HG03378 (cell line): ENCODE results near the gene KAT7.

Experiments used
- ATAC-seq: cut with Tn5 transposase; IDR thresholded peaks from one replicate; pipeline ENCODE4 v1.9.1; 2021; ENCODE audit warnings: mild to moderate bottlenecking, moderate library complexity; ENCODE audit not compliant: unreplicated experiment

Gene KAT7

DNA sequence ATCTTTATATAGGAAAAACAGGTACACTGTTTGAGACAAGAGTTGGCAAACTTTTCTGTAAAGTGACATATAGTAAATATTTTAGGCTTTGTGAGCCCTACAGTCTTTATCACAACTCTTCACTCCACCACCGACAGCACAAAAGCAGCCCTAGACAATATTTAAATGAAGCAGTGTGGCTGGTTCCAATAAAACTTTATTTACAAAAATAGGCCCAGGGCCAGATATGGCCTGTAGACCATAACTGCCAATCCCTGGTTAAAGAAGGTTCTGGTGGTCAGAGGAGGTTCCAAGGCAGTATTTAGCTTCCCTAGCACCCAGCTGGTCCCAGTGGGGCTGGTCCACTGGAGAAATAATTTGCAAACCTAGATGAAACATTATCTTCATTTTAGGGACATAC, 28.2 kb upstream of the KAT7 start:
- no peak for ATAC-seq

DNA sequence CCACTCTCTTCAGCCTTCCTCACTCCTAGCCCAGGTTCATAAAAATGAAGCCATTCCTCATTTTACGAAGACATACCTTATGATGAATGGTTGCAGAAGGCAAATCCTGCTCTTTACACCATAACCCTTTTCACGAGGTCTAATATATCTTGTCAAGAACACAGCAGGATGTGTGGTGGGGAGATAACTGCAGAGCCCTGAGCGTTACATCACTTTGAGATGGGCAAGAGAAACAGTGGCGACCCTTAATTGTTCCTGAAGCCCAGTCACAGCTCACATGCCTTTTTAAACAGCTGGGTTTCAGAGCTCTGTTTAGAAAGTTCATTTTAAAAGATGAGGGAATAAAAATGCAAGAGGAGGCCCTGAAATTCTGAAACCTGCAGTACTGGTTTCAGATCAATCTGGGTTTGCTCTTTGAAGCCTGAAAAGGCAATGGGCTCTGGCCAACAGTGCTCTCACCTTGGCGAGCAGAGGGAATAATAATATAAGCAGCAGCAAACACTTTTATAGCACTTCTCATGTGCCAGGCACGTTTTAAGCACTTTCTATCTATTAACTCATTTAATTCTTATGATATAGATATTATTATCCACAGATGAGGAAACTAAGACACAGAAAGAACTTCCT, 27.4 kb upstream of the KAT7 start:
- no peak for ATAC-seq

DNA sequence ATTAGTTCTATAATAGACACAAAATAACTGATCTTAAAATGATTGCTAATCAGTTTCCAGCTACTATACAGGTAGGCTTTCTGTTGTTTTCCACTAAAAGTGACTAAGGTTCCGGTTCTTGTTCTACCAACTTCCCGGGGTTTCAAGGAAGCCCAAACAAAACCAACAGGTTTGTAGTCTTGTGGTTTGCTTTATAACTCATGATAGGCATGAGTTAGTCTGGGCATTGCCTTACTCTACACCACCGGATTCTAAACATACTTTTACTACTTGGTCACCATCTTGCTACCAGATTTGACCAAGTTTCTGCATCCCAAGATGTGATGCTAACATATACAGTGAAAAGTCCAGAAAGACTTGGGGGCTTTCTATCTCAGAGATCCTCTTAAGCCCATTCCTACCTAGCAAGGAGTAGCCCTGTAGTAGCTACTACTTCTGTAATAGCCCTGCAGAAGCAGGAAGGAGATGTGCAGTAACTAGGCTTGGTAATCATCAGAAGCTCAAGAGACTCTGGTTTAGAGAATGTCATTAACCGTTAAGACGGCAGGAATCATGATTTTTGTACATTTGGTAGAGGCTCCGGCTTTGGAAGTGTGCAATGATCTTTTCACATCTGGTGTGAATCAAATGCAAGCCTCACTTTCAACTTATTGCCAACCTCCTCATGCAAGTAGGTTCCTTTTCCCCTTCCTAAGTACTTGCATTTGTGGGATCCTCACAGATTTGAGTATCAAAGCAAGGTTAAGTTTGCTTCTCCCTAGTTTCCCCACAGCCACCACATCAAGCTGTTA, 26.1 kb upstream of the KAT7 start:
- ATAC-seq = no peak

DNA sequence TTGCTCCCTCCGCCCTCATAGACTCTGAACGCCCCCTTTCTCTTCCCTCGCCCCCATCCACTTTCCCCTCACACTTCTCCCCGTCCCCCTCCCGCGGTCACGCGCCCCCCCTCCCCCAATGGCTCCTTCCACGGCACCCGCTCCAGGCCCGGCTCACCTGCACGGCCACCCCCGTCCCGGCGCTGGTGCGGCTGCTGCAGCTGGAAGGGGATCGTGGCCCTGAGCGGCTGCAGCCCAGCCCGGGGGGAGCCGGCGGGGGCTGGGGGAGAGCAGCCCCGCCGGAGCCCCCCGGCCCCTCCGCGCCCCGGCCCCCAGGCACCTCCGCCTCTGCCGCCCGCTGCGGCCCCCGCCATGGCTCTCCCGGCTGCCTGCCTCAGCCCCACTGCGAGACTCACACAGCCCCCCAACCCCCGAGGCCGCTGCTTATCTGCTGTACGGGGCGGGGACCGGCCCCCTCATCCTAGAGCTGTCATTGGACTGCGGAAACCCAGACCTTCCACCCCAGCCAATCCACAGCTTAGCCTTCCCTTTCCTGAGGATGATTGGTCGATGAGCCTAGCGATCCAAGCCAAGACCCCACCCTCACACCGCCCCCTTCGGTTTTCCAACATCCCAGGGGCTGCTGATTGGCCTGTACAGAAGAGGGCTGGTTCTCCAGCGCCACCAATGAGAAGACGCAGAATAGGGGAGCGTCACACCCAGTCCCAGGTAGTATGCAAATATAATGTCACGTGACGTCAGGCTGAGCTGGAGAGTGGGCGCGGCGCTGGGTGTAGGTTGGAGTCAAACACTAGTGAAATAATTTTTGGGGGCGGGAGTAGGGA, 24.5 kb upstream of the KAT7 start, which contains the start of gene FAM117A:
FAM117A (minus strand) TSS at position 397 of the 824 bp plus-strand sequence; CDS start at position 353, 44 bp downstream.
- peak; percentile 93 for ATAC-seq

DNA sequence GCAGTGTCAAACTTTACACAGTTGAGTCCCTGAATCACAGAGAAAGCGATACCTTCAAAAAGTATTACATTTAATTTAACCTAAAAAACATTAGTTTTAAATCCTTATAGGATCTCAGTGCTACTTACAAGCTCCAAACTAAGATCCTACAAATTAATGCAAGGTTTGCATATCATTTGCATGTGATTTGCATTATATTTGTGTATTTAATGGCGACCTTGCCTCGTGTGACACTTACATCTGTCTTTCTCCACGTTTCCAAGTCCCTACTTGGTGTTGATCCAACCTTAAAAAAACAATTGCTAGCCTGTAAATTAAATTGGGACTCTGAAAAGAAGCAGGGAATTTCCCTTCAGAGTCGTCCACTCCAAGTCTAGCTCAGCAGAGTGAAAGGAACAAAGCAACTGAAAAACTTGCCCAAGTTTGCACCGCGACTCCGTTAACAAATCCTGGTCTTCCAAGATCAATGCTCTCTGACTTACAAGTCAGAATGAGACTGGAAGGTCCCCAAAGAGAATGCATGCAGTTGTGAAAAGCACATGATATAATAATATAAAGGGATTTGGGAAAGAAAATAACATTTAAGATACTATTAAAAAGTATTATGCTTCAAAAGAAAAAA, 23.8 kb upstream of the KAT7 start:
- ATAC-seq = no peak

DNA sequence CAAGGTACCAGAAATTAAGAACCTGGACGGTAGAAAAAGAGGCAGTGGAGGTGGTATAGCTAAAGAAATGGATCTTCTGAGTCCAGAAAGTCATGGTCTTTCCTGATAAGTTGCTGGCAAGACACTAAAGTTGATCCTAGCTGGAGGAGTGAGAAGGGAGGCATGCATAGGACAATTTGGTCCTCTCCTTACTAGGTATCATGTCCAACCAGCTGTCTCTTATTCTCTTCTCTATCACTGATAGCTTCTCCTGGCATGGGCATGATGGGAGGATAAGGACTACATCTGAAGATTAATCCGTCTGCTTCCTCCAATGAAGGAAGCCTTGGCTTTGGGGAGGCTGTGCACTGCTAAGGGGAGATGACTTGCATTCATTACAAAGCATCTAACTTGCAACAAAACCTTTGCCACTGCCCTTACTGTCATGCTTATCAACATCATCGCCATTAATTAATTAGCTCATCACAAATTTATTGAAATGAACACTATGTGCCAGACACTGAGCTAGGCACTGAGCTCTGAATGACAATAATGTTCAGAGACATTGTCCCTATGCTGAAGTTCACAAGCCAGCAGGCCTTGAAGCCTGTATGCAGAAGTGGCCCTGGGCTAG, 21.5 kb upstream of the KAT7 start:
- no peak for ATAC-seq

DNA sequence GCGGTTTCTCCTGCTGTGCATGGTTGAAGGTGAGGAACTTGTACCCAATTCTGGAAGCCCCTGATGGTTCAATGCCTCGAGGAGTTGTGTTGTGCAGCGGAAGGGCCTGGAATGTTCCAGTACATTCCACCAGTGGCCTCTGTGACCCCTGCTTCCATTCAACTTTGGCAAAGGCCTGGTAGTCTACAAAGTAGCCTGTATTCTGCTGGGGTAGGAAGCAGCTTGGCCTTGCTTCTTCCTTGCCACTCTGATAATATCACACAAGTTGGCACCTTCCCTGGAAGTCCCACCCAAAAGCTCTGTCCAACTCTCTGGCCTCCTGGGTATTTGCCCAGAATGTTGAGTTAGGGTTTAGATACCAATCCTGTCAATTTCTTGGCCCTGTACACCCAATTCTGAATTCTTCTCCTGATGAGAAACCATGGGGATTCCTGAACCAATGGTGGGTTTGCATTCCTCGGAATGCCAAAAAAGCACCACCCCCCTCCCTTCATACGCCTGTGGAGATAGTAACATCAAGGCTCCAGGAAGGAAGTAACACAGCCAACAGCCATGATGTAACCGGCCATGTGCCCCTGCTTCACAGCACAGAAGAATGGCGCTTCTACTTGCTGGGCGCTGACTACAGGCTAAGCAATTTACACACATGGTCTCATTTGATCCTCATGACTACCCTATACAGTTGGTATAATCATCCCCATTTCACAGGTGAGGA, 12.8 kb upstream of the KAT7 start:
- ATAC-seq = no peak

DNA sequence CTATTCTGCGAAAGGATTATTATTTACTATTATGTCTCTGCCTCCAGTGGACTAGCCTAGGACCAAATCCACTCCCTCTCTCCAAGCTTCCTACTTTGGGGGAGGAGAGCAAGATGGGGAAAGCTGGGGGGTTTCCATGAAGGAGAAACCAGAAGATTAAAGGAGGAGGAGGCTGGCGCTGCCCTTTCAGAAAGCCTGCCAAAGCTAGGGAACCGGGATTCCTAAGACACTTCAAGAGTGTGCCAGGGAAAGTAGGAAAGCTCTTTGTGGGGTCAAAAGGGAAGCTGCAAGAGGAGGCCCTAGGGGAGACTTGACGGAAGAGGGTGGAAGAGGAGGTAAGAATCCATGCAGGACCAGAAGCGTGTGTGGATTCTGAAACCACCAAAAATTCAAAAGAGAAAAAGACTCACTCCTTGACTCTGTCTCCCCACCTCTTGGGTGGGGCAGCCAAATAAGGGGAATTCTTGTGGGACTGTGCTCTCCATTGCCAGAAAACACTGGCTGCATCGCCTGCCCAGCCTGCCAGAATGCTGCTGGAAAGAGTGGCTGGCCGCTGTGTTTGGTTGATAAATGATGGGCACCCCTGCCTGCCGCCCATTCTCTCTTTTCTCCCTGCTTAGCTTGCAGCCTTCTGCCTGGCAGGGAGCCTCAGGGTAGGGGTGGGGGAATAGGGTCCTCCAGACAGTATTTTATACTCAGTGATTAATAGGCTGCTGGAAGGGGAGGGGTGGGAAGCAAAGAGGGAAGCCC, 11.8 kb upstream of the KAT7 start:
- ATAC-seq = no peak

DNA sequence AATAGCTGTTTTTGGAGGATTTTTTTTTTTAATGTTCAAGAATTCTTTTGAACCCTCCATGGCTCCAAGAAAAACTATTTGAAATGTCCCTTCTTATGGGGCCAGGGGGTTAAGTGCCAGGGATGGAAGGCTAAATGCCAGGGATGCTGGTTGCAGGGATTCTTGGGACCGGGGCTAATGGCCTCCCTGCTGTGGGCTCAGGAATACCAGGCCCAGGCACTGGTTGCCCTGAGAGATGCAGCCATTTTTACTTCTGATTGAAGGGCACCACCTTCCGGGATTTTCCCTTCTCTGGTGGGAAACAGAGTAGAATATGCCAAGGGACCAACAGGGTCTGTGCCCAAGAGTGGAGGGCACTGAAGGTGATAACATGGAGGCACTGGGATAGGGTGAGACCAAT, 10.9 kb upstream of the KAT7 start:
- ATAC-seq = no peak

DNA sequence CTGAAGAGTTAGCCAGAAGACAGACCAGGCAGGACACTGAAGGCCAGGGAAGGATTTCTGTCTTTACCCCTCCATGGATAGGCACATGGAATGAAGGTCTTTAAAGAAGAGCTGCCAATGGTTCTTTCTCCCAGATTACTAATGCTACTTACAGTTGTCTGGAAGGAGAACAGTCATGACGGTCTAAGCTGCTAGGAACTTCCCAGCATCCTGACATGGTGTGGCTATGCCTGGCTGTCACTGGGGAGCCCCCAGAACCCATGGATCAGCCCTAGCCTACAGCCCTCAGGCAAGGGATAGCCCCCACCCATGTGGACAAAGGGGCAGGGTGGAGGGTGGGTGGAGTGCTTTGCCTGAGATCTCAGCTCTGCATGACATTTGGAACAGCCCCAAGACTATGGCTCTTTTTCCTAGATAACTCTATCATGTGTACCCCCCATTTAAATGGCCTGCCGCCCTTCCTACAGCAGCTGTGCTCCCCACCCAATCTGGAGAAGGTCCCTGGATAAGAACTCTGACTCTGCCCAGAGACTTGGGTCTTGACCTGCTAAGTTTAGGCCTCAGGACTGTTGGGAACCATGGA, 9.2 kb upstream of the KAT7 start:
- ATAC-seq = no peak

DNA sequence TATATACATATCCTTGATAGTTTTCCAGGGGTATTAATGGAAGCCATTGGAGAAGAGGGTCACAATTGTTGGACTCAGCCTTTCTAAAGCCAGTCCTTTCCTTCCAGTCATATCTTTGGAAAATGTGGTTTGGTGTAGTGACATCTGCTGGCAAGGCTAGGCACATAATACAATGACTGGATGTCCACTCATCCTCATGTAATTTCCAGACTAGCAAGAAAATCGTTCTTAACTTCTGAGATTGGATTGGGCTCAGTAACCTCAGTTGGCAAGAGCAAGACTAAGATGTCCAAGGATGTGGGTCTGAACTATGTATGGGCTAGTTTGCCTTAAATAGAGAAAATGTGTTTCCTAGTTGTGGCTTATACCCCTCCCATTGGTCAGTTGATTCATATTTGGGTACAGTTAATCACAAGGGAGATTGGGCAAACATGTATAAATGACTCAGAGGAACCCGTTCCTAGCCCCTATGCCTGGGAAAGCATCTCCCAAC, 8.7 kb upstream of the KAT7 start:
- ATAC-seq = no peak

DNA sequence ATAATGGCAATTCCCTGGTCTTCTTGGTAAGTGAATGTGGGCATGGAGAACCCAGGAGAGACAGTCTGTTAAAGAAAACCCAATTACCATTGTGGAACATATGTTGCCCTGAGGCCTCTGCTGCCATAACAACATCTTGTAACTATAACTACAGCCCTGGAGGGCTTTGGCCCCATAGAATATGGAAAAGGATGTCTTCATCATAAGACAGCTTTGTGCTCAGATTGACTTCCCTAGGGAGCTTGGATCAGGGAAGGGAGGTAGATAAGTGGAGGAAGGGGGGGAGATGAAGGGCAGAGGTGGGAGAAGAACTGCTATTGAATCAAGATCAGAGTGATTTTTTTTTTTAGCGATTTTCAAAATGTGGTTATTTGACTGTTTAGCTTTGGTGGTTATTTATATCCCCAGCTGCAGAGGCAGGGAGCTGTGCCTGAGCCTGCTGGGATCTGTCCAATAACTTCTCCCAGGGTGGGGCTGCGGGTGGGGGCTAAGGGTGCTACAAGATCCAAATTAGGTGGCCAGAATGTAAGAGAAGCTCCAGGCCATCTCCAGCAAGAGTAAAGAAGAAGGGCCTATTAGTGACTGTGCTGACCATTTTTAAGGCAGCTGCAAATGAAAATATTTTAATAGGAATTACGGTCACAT, 5.3 kb upstream of the KAT7 start:
- ATAC-seq = no peak

DNA sequence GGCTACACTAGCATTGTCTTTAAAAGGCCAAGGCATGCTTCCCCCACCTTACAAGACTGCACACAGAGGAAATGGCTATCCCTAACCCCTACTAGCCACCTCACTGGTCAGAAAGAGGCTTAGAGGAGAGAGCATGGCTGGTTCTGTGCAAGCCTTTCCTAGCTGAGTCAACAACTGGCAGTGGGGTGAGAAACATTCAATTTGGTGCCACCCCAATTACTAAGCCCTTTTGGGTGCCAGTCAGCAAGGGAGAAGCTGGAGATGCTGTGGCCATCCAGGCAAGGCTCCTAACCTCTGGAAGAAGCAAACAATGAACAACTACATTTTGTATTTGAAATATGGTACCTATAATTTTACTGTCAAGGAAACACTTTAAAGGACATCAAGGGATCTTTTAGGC, 4.7 kb upstream of the KAT7 start:
- no peak for ATAC-seq

DNA sequence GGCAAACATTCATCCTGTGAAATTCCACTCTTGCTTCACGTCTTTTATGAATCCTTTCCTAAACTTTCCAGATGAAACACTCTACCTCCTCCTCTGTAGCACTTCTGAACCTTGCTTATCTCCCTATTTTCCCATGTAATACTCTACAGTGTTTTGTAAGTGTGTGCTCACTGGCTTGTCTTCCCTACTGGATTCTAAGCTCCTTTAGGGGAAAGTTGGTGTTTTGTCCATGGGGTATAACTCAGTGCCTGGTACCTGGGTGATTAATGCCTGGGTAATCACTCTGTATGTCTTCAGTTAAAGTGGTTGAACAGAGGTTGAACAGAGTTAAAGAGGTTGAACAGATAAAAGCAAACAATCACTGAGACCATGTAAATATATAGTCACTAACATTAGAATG, 3.8 kb upstream of the KAT7 start:
- no peak for ATAC-seq

DNA sequence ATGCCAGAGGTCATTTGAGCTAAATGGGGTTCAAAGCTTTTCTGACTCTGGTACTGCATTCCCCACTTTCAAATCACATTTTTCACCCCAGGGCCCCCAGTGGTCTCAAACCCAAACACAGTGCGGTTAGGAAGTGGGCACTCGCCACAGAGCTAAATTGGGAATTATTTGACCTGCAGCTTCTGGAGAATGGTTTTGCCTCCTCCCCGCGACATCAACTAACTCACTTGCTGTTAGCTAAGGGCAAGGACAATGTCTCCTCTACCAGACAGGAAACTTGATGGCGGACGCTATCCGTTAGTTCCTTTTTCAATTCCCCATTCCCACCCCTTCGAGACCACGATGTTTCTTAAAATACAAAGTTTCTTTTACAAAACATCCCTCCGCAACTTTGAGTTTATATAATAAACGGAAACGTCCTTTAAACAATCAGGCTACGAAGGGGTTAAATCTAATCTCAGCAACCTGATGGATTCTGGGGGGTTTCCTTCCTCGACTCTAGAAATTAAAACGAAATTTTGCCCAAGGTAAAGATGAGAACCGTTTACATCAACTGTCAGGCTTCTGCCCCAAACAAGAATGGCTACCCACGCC, 500 bp upstream of the KAT7 start:
- no peak for ATAC-seq

DNA sequence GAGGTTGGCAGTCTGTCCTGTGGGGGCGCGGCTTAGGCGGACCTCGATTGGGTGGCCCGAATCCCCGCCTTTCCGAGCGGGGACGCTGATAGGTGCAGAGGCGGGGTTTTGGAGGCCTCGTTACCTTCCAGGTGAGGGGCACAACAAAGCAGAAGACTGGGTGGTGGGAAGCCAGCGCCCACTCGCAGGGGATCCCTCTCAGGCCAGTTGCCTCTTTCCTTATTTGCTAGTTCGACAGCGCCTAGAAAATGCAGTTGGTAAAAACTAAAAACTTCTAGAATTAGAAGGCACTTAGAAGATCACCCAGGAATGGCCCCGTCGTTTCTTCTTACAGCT, 730 bp downstream of the KAT7 start:
- ATAC-seq = no peak

DNA sequence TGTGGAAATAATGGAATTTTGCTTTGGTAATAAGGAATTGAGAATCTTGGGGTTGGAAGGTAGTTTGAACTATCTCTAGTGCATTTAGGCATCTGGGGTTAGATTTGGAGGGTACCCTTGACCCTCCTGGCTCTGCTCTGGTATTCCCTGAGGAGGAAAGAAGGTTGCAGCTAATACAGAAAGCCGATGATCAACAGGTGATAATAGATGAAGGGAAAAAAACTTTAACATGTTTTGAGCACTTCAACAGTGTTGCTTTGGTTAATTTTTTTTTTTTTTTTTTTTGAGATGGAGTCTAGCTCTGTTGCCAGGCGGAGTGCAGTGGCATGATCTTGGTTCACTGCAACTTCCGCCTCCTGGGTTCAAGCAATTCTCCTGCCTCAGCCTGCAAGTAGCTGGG, 4.8 kb downstream of the KAT7 start:
- ATAC-seq = no peak

DNA sequence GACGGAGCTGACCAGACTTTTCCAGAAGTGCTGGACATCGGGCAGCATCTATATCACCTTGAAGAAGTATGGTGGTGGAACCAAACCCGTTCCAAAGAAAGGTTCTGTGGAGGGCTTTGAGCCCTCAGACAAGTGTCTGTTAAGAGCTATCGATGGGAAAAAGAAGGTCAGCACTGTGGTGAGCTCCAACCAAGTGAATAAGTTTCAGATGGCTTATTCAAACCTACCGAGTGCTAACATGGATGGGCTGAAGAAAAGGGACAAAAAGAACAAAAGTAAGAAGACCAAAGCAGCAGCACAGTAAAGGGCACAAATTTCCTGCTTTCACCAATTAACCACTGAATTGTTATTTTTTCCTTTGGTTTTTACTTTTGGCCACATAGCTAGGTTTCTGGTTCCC, 6.9 kb downstream of the KAT7 start:
- no peak for ATAC-seq
